ENCODE results near the gene EIF4A3. TPM values are rescaled to one million over a fixed set of nuclear protein-coding genes. Genes with fewer than 3 reads are reported as not detected.

Gene EIF4A3
- total RNA-seq, 4 donors from 2014 or later = 35.8 to 54.0 (median 45.7) TPM

- no peak for TF ChIP-seq CTCF (IDR thresholded peaks at IDR 0.05; ENCODE audit: low read depth)
Observed at GRCh38 chr17:80107231-80108021, 39.5 kb downstream of the EIF4A3 start.

- TF ChIP-seq CTCF (IDR thresholded peaks at IDR 0.05; ENCODE audit: low read depth) = no peak
Observed at GRCh38 chr17:80106751-80107150, 40.2 kb downstream of the EIF4A3 start.

- no peak for TF ChIP-seq CTCF (IDR thresholded peaks at IDR 0.05; ENCODE audit: low read depth)
Observed at GRCh38 chr17:80106176-80106575, 40.8 kb downstream of the EIF4A3 start.

- TF ChIP-seq CTCF (IDR thresholded peaks at IDR 0.05; ENCODE audit: low read depth) = no peak
Observed at GRCh38 chr17:80105762-80106161, 41.2 kb downstream of the EIF4A3 start.

- TF ChIP-seq CTCF (IDR thresholded peaks at IDR 0.05; ENCODE audit: low read depth) = no peak
Observed at GRCh38 chr17:80104956-80105375, 42.0 kb downstream of the EIF4A3 start.

- TF ChIP-seq CTCF (IDR thresholded peaks at IDR 0.05; ENCODE audit: low read depth) = no peak
Observed at GRCh38 chr17:80104321-80104955, 42.5 kb downstream of the EIF4A3 start.

GRCh38 chr17:80103449-80104085 is 43.4 kb downstream of the EIF4A3 start:
- no peak for TF ChIP-seq CTCF (IDR thresholded peaks at IDR 0.05; ENCODE audit: low read depth)

All from subcutaneous adipose tissue (tissue), 4 donors.